GM21576 (cell line): Measurements from ENCODE around the gene ESR2.

ENCODE experiments used
- ATAC-seq: cut with Tn5 transposase; IDR thresholded peaks from one replicate; pipeline ENCODE4 v1.9.1; 2021; ENCODE audit warnings: mild to moderate bottlenecking, moderate library complexity; ENCODE audit not compliant: unreplicated experiment

The ESR2 gene

GRCh38 chr14:64092940-64093339 is 201.2 kb downstream of the ESR2 start:
- ATAC-seq = no peak

- no peak for ATAC-seq
These were observed 201.8 kb downstream of the ESR2 start for GRCh38 chr14:64092338-64092737.

- ATAC-seq = no peak
These were observed 203.0 kb downstream of the ESR2 start for GRCh38 chr14:64091217-64091616.

- no peak for ATAC-seq
These were observed 204.3 kb downstream of the ESR2 start for GRCh38 chr14:64089920-64090319.

GRCh38 chr14:64088647-64088964 is 205.6 kb downstream of the ESR2 start:
- no peak for ATAC-seq

DNA sequence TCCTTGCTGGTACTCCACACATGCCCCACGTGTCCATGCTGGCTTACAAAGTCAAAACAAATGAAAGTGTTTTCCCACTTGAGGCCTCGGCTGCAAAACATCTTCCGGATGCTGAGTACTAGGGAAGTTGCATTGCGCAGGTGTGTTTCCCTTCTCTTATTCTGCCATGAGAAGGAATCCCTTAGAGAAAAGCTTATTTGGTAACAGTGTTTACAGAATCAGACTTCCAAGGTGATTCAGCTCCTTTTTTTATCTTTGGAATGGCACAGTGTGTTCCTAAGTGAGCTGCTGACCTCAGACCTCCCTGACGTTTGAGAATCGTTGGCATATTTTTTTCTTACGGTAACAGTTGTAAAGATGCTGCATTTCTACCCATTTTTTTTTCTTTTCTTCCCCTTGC is 211.3 kb downstream of the ESR2 start:
- no peak for ATAC-seq

GRCh38 chr14:64081174-64081746 is 212.9 kb downstream of the ESR2 start:
- ATAC-seq = no peak

DNA sequence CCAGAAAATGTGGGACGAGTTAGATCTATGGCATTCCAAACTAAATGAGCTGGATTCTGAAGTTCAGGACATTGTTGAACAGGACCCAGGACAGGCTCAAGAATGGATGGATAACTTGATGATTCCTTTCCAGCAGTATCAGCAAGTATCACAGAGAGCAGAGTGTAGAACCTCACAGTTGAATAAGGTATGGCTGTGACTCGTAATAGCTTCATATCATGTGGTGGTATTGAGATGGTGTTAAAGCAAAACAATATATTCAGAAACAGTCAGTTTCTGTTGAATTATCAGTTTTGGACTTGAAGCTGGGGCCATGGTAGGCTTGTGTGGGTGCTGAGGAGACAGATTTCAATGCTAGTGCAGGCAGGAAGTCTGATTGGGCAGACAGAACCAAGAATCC is 213.7 kb downstream of the ESR2 start:
- no peak for ATAC-seq

GRCh38 chr14:64075613-64076005 is 218.6 kb downstream of the ESR2 start:
- ATAC-seq = no peak

- ATAC-seq = no peak
These were observed 219.1 kb downstream of the ESR2 start for GRCh38 chr14:64074961-64075612.

DNA sequence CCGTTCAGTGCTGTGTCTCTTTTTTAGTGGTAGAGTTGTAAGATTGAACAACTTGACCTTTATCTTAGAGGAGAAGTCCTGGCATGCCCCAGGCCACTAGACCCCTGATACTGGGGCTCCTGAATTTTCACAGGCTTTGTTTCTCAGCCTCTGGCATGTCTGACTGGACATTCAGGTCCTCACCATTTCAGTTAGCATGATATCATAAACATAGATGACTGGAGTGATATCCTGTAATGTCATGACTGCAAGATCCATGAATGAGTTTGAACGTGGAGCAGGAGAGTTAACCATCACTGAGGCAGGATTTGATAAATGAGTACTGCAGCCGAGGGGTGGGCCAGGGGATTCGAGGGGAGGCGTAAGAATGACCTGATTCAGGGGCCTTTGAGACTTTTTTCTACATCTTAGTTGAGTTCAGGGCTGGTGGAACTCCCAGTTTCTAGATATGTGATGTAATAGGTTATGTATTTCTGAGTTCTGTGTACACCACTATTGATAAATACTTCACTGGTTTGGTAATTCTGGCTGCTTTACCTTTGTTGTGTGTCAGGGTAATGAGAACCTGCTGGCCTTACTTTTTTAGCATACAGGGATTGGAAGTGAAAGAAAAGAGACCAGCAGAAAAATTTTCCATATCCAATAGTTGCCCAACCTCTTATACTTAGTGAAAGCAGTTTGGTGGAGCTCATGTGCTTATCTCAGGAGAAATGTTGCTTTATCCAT is 224.4 kb downstream of the ESR2 start:
- no peak for ATAC-seq

DNA sequence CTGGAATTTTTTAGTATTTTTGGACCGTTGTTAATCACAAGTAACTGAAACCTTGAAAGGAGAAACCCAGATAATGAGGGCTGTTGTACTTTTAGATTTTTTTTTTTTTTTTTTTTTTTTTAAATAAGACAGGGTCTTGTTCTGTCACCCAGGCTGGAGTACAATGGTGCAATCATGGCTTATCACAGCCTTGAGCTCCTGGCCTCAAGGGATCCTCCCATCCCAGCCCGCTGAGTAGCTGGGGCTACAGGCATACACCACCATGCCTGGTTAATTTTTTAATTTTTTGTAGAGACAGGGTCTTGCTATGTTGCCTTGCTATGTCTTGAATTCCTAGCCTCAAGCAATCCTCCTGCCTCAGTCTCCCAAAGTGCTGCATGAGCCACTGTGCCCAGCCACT is 229.7 kb downstream of the ESR2 start:
- ATAC-seq = no peak

DNA sequence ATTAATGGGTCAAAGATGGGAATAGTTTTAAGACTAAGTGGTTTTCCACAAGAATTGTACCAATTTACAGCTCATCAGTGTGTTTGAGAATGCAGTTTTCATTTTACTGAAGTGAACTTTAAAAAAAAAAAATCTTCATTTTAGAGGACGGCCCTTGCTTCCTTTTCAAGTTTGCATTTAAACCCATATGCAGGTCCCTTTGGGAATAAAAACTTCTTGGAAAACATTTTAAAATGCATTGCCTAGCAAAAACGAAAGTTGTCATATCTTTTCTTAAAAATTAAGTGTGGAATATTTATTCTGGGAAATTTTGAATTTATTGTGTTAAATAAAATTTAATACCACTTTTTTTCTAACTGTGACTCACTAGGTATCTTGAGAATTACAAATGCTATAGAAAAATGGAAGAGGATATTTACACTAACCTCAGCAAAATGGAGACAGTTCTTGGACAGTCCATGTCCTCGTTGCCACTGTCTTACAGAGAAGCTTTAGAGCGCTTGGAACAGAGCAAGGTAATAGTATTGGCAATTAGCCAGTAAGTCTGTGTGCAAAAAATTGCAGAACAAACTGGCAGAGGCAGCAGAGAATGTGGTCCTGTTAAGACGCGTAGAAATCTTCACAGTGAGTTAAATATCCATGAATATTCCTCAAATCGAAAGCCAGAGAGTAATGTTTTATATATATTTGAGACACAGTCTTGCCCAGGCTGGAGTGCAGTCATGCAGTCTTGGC is 231.6 kb downstream of the ESR2 start:
- ATAC-seq = no peak

- no peak for ATAC-seq
These were observed 232.5 kb downstream of the ESR2 start for GRCh38 chr14:64061706-64062105.

- ATAC-seq = no peak
These were observed 233.1 kb downstream of the ESR2 start for GRCh38 chr14:64061115-64061514.

DNA sequence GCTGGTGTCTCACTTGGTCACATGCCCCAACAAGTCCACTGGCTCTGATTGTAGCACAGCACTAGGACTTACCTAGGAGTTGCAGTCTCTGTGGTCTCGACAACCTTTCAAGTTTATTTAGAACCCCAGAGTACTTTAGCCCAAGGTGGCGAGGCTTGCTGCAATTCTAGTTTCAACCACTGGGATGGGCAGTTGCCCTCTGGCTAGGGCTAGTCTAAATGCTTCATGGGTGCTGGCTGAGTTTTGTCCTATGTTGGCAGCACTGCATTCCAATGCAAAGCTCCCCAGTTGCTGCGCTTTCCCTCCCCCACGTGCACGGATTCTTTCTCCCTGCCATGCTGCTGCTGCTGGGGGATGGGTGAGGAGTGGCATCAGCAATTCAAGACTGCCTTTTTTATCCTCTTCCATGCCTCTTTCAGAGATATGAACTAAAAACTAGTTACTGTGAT is 233.5 kb downstream of the ESR2 start:
- no peak for ATAC-seq

DNA sequence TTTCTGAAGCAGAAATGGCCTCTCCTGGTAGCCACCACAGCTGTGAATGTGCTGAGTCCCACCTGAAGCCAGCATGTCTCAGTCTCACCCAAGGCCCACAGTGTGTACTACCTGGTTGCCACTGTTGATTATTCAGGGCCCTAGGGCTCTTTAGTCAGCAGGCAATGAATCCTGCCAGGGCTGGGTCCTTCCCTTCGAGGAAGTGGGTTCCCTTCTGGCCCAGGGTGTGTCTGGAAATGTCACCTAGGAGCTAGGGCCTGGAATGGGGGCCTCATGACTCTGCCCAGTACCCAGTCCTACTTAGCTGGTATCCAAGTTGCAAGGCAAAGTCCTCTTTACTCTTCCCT is 234.0 kb downstream of the ESR2 start:
- no peak for ATAC-seq

GRCh38 chr14:64059454-64060198 is 234.5 kb downstream of the ESR2 start:
- ATAC-seq = no peak

DNA sequence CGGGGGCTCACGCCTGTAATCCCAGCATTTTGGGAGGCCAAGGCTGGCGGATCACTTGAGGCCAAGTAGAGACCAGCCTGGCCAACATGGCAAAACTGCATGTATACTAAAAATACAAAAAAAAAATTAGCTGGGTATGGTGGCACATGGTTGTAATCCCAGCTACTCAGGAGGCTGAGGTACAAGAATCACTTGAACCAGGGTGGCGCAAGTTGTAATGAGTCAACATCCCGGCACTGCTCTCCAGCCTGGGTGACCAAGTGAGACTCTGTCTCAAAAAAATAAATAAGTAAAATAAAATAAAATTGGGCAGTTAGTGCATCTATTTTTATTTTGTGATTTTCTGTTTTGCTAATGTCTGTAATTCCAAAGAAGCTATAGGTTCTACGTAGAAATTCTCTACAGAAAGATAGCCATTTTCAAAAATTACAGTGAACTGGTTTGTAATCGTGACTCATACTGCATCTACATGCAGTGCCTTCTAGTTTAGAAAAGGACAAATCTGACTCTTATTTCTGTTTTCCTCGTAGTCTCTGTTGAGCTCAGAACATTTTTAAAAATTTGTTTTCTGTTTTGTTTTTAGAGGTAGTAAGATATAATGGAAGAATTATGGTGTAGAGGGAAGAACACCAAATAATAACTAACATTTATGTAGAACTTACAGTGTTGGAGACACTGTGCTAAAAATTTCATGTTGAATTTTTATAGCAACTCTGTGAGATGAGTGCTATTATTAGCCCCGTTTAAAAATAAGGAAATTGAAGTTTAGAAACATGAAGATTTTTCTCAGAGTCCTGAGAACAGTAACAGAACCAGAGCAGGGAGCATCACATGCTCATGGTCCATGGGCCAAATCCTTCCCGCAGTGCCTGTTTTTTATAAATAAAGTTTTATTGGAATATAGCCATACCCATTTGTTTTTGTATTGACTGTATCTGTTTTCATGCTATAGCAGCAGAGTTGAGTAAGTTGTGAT is 240.2 kb downstream of the ESR2 start:
- no peak for ATAC-seq
